HL-60 (cell line): ENCODE results near the gene SLC5A9.

ENCODE experiments used
- DNase-seq, 2 experiments: peaks; one replicate each; pipeline ENCODE4 v3.0.0-alpha.2; 2010 to 2020; ENCODE audit warnings: low read depth in 1 of 2, low spot score in 1 of 2
- H3K27ac ChIP-seq: fragments of 250-450 bp; sonication (Bioruptor Pico); replicated peaks from 2 replicates; pipeline ENCODE4 v1.5.1; 2020; ENCODE audit warnings: mild to moderate bottlenecking, moderate library complexity
- H3K27me3 ChIP-seq: fragments of 250-450 bp; sonication (Bioruptor Pico); 2 replicates; pipeline ENCODE4 v1.5.1; 2021; ENCODE audit warnings: mild to moderate bottlenecking, moderate library complexity; ENCODE audit not compliant: insufficient read depth, poor library complexity, severe bottlenecking
- H3K4me3 ChIP-seq: replicated peaks from 2 replicates; pipeline ENCODE4 v1.5.1; 2011; ENCODE audit warnings: mild to moderate bottlenecking, control low read depth, low read length; ENCODE audit not compliant: insufficient read depth
- CTCF ChIP-seq: IDR thresholded peaks from one replicate; pipeline ENCODE4 v1.5.1; 2011; ENCODE audit warnings: low read length, control low read depth, inconsistent platforms; ENCODE audit not compliant: insufficient read depth
- GABPA ChIP-seq: IDR thresholded peaks from 2 replicates; pipeline ENCODE4 v1.6.1; 2012; ENCODE audit warnings: low read depth
- POLR2AphosphoS5 ChIP-seq: IDR thresholded peaks from 2 replicates; pipeline ENCODE4 v1.6.1; 2012; ENCODE audit warnings: low read depth
- SPI1 ChIP-seq: IDR thresholded peaks from 2 replicates; pipeline ENCODE4 v1.6.1; 2012; ENCODE audit warnings: low read depth, mild to moderate bottlenecking, borderline replicate concordance
- TF ChIP-seq, protein P1 (sequence below): IDR thresholded peaks from 2 replicates; pipeline ENCODE4 v1.6.1; 2012; ENCODE audit warnings: low read depth; ENCODE audit not compliant: insufficient replicate concordance

Gene SLC5A9

GRCh38 chr1:48207131-48207530 is 15.4 kb upstream of the SLC5A9 start:
- Histone ChIP-seq H3K4me3 (no peak overlapping the region), H3K27ac (no peak overlapping the region), H3K27me3 (no peaks in the 10 kb centered on the region)
- DNase-seq = no peak
- TF ChIP-seq GABPA (no peak), CTCF (no peak), SPI1 (no peak), POLR2AphosphoS5 (no peak)
- TF ChIP-seq, protein P1, sequence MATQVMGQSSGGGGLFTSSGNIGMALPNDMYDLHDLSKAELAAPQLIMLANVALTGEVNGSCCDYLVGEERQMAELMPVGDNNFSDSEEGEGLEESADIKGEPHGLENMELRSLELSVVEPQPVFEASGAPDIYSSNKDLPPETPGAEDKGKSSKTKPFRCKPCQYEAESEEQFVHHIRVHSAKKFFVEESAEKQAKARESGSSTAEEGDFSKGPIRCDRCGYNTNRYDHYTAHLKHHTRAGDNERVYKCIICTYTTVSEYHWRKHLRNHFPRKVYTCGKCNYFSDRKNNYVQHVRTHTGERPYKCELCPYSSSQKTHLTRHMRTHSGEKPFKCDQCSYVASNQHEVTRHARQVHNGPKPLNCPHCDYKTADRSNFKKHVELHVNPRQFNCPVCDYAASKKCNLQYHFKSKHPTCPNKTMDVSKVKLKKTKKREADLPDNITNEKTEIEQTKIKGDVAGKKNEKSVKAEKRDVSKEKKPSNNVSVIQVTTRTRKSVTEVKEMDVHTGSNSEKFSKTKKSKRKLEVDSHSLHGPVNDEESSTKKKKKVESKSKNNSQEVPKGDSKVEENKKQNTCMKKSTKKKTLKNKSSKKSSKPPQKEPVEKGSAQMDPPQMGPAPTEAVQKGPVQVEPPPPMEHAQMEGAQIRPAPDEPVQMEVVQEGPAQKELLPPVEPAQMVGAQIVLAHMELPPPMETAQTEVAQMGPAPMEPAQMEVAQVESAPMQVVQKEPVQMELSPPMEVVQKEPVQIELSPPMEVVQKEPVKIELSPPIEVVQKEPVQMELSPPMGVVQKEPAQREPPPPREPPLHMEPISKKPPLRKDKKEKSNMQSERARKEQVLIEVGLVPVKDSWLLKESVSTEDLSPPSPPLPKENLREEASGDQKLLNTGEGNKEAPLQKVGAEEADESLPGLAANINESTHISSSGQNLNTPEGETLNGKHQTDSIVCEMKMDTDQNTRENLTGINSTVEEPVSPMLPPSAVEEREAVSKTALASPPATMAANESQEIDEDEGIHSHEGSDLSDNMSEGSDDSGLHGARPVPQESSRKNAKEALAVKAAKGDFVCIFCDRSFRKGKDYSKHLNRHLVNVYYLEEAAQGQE = no peak

DNA sequence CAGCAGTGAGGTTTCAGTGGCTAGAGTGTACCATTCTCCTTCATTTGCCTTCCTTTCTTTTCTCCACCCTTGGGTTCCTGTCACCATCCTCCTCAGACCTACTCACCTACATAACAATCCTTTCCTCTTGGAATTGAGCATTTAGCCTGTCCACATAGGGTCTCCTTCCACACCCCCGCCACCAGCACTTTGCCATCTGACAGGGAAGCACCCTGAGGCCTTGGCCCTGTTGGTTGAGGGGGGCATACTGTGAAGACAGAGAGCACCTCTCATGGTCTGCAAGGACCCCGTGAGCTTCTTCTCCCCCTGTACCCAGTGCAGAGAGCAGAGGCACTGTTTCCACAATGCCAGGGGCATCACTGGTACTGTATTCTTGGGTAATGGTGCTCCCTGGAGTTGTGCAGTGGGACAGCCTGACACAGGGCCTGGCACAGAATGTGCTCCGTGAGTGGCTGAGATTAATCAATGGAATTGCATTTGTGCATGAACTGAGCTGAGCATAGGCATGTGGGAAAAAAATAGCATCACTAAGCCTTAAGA is 14.9 kb upstream of the SLC5A9 start:
- no peaks in the 10 kb centered on the region for H3K27me3 ChIP-seq
- DNase-seq = no peak
- TF ChIP-seq GABPA = no peak
- no peak for TF ChIP-seq SPI1
- TF ChIP-seq, protein P1 = no peak
- no peak for TF ChIP-seq CTCF
- TF ChIP-seq POLR2AphosphoS5 = no peak
- no peak overlapping the region for H3K4me3 ChIP-seq
- no peak overlapping the region for H3K27ac ChIP-seq

GRCh38 chr1:48208251-48208650 is 14.3 kb upstream of the SLC5A9 start:
- Histone ChIP-seq H3K4me3 (no peak overlapping the region), H3K27ac (no peak overlapping the region), H3K27me3 (no peaks in the 10 kb centered on the region)
- DNase-seq = no peak
- TF ChIP-seq SPI1 (no peak), CTCF (no peak), GABPA (no peak), POLR2AphosphoS5 (no peak)
- TF ChIP-seq, protein P1 = no peak
